HL-60 (cell line): ENCODE measurements around the gene KLHL30.
A peak's percentile ranks its signal among the peaks of the same experiment; 100 is the strongest.

Source experiments
- DNase-seq, 2 experiments: peaks; one replicate each; pipeline ENCODE4 v3.0.0-alpha.2; 2010 to 2020; ENCODE audit warnings: low read depth in 1 of 2, low spot score in 1 of 2
- H3K27ac ChIP-seq: fragments of 250-450 bp; sonication (Bioruptor Pico); replicated peaks from 2 replicates; pipeline ENCODE4 v1.5.1; 2020; ENCODE audit warnings: mild to moderate bottlenecking, moderate library complexity
- H3K27me3 ChIP-seq: fragments of 250-450 bp; sonication (Bioruptor Pico); 2 replicates; pipeline ENCODE4 v1.5.1; 2021; ENCODE audit warnings: mild to moderate bottlenecking, moderate library complexity; ENCODE audit not compliant: insufficient read depth, poor library complexity, severe bottlenecking
- H3K4me3 ChIP-seq: replicated peaks from 2 replicates; pipeline ENCODE4 v1.5.1; 2011; ENCODE audit warnings: mild to moderate bottlenecking, control low read depth, low read length; ENCODE audit not compliant: insufficient read depth
- GABPA ChIP-seq: IDR thresholded peaks from 2 replicates; pipeline ENCODE4 v1.6.1; 2012; ENCODE audit warnings: low read depth
- POLR2AphosphoS5 ChIP-seq: IDR thresholded peaks from 2 replicates; pipeline ENCODE4 v1.6.1; 2012; ENCODE audit warnings: low read depth
- SPI1 ChIP-seq: IDR thresholded peaks from 2 replicates; pipeline ENCODE4 v1.6.1; 2012; ENCODE audit warnings: low read depth, mild to moderate bottlenecking, borderline replicate concordance
- TF ChIP-seq, protein P1 (sequence below): IDR thresholded peaks from one replicate; pipeline ENCODE4 v1.5.1; 2011; ENCODE audit warnings: low read length, control low read depth, inconsistent platforms; ENCODE audit not compliant: insufficient read depth
- TF ChIP-seq, protein P2 (sequence below): IDR thresholded peaks from 2 replicates; pipeline ENCODE4 v1.6.1; 2012; ENCODE audit warnings: low read depth; ENCODE audit not compliant: insufficient replicate concordance

Gene KLHL30

DNA sequence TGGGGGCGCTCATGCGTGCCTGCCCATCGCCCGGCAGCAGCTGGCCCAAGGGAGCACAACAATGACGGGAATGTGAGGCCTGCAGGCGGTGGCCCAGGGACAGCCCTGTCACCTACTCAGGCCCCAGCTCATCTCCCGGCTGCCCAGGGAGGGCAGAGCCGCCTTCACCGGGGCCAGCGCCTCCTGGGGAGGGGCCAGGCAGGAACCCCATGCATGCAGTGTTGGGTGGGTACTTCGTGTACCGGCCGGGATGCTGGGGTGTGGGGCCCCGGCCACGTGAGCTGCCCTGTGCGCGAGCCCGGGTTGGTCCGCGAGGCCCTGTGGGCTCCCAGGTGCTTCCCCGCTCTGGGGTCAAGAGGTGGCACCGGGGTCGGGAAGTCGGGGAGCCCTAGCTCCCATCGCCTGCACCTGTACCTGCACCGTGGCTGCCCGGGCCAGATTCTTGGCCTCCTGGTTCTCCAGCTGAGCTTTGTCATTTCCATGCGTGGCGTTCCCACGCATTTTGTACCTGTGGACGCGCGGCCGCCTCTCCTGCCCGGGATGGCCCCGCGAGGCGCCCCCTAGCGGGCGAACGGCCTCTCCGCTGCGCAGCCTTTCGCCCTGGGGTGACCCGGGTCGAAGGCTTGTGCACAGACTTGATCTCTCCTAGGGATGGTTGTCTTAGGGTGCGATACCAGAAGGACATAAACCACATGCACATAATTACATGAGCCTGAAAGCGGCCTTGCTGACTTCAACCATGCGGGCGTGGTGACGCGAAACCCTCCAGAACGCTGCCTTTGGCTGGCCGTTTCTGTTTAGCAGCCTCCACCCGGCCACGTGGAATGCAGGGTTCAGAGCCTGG lies 950 bp downstream of the KLHL30 start:
- DNase-seq, result no peak
- Histone ChIP-seq H3K4me3 (no peak overlapping the region), H3K27ac (no peak overlapping the region), H3K27me3 (no peaks in the 10 kb centered on the region)
- TF ChIP-seq, protein P1, sequence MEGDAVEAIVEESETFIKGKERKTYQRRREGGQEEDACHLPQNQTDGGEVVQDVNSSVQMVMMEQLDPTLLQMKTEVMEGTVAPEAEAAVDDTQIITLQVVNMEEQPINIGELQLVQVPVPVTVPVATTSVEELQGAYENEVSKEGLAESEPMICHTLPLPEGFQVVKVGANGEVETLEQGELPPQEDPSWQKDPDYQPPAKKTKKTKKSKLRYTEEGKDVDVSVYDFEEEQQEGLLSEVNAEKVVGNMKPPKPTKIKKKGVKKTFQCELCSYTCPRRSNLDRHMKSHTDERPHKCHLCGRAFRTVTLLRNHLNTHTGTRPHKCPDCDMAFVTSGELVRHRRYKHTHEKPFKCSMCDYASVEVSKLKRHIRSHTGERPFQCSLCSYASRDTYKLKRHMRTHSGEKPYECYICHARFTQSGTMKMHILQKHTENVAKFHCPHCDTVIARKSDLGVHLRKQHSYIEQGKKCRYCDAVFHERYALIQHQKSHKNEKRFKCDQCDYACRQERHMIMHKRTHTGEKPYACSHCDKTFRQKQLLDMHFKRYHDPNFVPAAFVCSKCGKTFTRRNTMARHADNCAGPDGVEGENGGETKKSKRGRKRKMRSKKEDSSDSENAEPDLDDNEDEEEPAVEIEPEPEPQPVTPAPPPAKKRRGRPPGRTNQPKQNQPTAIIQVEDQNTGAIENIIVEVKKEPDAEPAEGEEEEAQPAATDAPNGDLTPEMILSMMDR, result peak; percentile 35
- TF ChIP-seq, protein P2, sequence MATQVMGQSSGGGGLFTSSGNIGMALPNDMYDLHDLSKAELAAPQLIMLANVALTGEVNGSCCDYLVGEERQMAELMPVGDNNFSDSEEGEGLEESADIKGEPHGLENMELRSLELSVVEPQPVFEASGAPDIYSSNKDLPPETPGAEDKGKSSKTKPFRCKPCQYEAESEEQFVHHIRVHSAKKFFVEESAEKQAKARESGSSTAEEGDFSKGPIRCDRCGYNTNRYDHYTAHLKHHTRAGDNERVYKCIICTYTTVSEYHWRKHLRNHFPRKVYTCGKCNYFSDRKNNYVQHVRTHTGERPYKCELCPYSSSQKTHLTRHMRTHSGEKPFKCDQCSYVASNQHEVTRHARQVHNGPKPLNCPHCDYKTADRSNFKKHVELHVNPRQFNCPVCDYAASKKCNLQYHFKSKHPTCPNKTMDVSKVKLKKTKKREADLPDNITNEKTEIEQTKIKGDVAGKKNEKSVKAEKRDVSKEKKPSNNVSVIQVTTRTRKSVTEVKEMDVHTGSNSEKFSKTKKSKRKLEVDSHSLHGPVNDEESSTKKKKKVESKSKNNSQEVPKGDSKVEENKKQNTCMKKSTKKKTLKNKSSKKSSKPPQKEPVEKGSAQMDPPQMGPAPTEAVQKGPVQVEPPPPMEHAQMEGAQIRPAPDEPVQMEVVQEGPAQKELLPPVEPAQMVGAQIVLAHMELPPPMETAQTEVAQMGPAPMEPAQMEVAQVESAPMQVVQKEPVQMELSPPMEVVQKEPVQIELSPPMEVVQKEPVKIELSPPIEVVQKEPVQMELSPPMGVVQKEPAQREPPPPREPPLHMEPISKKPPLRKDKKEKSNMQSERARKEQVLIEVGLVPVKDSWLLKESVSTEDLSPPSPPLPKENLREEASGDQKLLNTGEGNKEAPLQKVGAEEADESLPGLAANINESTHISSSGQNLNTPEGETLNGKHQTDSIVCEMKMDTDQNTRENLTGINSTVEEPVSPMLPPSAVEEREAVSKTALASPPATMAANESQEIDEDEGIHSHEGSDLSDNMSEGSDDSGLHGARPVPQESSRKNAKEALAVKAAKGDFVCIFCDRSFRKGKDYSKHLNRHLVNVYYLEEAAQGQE, result no peak
- TF ChIP-seq SPI1, result no peak

DNA sequence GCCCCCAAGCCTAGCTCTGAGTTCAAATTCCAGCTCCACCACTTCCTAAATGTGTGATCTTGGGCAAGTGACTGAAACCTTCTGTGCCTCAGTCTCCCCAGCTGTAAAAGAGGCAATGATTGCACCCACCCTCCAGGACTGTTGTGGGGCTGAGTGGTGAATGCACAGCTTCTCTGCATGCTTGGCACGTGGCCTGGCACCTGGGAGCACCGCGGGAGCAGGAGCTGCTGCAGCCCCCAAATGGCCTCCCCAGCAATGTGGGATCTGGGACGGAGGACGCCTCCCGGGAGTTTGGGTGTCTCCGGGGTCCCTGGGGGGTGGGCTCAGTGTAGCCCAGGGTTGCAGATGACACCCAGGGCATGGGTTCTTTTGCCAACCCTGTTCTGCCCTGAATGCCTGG lies 1.6 kb downstream of the KLHL30 start:
- TF ChIP-seq, protein P2, result no peak
- TF ChIP-seq POLR2AphosphoS5, result no peak
- TF ChIP-seq GABPA, result no peak
- TF ChIP-seq SPI1, result no peak
- TF ChIP-seq, protein P1, result no peak

DNA sequence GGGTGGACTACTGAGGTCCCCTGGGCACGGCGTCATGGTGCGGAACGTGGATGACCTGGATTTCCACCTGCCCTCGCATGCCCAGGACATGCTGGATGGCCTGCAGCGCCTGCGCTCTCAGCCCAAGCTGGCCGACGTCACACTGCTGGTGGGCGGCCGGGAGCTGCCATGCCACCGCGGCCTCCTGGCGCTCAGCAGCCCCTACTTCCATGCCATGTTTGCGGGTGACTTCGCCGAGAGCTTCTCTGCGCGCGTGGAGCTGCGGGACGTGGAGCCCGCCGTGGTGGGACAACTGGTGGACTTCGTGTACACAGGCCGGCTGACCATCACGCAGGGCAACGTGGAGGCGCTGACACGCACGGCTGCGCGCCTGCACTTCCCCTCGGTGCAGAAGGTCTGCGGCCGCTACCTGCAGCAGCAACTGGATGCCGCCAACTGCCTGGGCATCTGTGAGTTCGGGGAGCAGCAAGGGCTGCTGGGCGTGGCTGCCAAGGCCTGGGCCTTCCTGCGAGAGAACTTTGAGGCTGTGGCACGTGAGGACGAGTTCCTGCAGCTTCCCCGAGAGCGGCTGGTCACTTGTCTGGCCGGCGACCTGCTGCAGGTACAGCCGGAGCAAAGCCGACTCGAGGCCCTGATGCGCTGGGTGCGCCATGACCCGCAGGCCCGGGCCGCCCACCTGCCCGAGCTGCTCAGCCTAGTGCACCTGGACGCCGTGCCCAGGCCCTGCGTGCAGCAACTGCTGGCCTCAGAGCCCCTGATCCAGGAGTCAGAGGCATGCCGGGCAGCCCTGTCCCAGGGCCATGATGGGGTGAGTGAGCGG lies 2.5 kb downstream of the KLHL30 start:
- Histone ChIP-seq H3K27me3 (no peaks in the 10 kb centered on the region), H3K27ac (peak overlapping the region; percentile 64), H3K4me3 (no peak overlapping the region)
- TF ChIP-seq GABPA (no peak), SPI1 (no peak), POLR2AphosphoS5 (no peak)
- TF ChIP-seq, protein P1, result no peak
- TF ChIP-seq, protein P2, result no peak
- no peak for DNase-seq

More for the DNA sequence above, 1.6 kb downstream of the KLHL30 start:
- no peak overlapping the region for H3K4me3 ChIP-seq
- no peaks in the 10 kb centered on the region for H3K27me3 ChIP-seq
- H3K27ac ChIP-seq, result no peak overlapping the region
- no peak for DNase-seq
